HG02763 (cell line): ENCODE measurements around the gene NKAIN4.

Source experiments
- ATAC-seq: cut with Tn5 transposase; IDR thresholded peaks from one replicate; pipeline ENCODE4 v1.9.1; 2021; ENCODE audit warnings: mild to moderate bottlenecking, moderate library complexity; ENCODE audit not compliant: unreplicated experiment

NKAIN4 gene

GRCh38 chr20:63254232-63254605, at the start of gene NKAIN4:
Gene NKAIN4, minus strand, starts transcription at chr20:63254463. Its CDS starts 13 bp downstream, at chr20:63254450.
- no peak for ATAC-seq

DNA sequence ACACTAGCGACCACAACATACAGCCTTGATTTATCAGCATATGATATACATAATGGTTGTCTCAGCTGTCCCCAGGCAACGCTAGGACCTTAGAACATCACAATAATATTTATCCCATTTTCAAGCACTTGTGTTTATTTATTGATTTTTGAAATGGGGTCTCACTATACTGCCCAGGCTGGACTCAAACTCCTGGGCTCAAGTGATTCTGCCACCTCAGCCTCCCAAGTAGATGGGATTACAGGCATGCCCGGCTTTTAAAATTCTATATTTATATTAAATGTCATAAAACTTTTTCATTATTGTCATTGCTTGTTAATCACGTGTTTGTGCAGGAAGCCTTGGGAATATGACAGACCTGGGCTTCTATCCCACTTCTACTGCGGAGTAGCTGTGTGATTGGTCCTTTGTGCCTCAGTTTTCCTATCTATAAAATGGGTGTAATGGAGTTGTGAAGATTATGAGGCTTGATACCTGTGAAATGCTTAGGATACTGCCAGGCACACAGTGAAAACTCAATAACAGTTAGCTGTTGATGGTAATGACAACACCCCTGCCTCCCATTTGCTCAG, 48.9 kb upstream of the NKAIN4 start:
- ATAC-seq: no peak

GRCh38 chr20:63301671-63302070, 47.4 kb upstream of the NKAIN4 start:
- ATAC-seq: no peak

- ATAC-seq: no peak
Measured at GRCh38 chr20:63298731-63299312, 44.6 kb upstream of the NKAIN4 start.

GRCh38 chr20:63297796-63298572, 43.7 kb upstream of the NKAIN4 start:
- no peak for ATAC-seq

GRCh38 chr20:63297371-63297781, 43.1 kb upstream of the NKAIN4 start:
- ATAC-seq: no peak

DNA sequence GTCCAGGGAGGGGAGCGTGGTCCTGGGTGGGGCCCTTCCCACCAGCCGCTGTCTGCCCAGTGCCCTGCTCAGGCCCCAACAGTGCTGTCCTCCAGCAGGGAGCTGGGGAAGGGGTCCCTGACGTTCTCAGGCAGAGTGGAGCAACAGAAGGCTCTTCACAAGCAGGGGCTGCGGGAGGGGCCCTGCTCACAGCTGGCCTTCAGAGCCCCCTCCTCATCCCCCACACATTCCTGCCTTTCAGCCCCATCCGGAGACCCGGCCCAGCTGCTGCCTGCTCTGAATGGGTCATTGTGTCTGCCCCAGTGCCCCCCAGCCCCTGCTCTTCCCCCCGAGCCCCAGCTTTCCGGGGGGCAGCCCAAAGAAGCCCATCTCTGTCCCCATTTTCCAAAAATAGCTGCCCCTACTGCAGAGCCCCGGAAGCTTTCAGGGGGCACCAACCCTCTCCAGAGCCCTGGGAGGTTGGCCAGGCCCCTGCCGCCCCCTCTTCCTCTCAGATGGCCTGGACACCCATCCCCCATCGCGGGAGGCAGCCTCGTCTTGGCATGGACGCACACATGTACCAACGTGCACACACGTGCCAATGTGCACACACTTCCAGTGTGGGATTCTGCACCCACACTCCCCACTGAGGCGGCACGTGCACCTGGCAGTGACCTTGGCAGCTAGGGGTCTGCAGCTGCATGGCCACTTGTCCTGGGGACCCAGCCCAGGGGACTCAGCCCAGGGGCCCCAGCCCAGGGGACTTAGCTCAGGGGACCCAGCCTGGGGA, 42.5 kb upstream of the NKAIN4 start:
- ATAC-seq: no peak

GRCh38 chr20:63295846-63296245, 41.6 kb upstream of the NKAIN4 start:
- no peak for ATAC-seq

- ATAC-seq: no peak
Measured at GRCh38 chr20:63295422-63295821, 41.2 kb upstream of the NKAIN4 start.

DNA sequence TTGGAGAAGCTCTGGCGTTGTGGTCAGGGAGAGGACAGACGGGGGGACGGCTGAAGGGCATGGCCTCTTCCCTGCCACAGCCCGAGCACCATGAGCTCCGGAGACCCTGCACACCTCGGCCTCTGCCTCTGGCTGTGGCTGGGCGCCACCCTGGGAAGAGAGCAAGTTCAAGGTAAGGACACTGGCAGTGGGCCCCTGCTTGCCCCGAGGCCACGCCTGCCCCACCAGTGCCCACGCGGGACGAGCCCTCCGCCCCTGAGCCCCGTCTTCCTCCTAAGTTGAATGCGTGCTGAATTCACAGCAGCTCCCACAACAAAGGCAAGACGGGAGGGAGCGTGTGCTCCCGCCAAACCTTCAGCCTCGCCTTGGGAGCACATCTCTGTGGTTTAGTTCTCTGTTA, 40.8 kb upstream of the NKAIN4 start:
- ATAC-seq: no peak

GRCh38 chr20:63294536-63294900, 40.3 kb upstream of the NKAIN4 start:
- ATAC-seq: no peak

DNA sequence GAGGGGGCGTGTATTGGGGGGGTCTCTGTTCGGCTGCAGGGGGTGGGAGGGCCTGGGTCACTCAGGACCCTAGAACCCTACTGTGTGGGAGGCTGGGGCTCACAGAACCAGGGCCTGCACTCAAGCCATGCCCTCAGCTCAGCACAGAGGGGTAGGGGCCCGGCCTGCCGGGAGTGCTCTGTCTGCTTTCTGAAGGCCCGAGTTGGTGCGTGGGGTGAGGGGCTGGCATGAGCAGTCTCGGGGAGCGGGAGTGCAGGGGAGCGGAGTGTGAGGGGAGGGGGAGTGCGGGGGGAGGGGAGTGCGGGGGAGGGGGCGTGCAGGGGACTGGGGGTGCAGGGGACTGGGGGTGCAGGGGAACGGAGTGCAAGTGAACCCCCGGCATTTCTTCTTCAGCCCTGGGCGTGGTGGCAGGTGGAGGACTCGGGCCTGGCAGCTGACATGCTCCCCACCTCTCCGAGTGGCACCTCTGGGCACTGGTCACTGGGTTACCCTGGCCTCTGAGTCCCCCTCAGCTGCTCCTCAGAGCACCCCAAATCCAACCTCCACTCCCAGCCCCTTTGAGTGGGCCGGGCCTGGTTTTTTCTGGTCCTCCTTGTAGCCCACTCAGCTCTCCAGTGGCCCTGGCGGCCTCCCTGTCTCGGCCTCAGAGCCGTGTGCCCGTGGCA, 39.7 kb upstream of the NKAIN4 start:
- no peak for ATAC-seq

DNA sequence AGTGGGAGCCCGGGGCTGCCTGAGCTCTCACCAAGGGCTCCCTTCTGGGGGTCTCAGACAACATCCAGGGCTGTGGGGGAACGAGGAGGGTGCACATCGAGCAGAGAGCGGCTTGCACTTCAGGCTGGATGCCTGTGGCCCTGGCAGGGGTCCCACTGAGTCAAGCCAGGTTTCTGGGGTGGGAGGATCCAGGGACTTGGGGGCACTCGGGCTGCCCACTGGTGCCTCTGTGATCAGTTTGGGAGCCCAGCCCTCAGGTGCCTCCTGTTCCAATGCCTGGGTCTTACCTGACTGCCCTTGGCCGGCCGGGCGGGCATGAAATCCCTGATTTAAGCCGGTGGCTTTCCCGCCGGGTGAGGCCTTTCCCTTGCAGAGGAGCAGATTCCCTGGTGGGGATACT, 39.2 kb upstream of the NKAIN4 start:
- no peak for ATAC-seq

GRCh38 chr20:63292904-63293303, 38.6 kb upstream of the NKAIN4 start, which contains the start of gene COL20A1:
Gene COL20A1, plus strand, starts transcription at chr20:63293186. Its CDS starts 1,922 bp downstream, at chr20:63295108.
- ATAC-seq: no peak

GRCh38 chr20:63292292-63292701, 38.0 kb upstream of the NKAIN4 start:
- no peak for ATAC-seq

- ATAC-seq: no peak
Measured at GRCh38 chr20:63291811-63292210, 37.5 kb upstream of the NKAIN4 start.

DNA sequence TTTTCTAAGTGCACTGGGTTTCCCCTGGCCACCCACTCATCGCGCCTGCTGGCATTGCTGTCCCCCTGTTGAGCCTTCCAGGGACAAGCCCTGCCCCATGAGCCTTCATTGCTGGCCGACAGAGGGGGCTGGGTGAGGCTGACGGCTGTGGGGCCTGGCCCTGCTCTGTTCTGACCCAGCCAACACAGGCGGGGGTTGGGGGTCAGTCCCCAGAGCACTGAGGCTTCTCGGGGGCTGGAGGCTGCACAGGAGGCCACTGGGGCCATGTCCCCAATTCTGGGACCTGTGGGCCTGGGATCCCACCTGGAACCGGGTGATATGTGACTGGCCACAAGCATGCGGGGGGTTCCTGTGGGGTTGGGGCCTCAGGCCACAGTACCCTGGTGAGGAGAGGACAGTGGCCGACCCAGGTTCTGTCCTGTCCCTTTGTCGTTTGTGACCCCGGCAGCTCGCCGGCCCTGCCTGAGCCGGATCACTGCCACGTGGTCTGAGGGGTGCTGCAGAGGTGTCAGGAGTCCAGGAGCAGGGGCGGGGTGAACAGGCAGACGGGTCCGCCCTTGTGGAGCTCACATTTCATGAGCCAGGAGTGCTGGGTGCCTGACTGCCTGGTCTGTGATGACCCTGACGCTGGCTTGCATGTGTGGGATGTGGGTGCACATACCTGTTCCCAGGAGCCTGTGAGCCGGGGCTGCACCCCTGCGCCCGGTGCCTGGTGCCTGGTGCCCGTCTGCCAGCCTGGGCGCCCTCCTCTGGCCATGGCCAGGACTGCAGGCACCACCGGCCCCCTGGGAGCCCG, 36.6 kb upstream of the NKAIN4 start:
- no peak for ATAC-seq

DNA sequence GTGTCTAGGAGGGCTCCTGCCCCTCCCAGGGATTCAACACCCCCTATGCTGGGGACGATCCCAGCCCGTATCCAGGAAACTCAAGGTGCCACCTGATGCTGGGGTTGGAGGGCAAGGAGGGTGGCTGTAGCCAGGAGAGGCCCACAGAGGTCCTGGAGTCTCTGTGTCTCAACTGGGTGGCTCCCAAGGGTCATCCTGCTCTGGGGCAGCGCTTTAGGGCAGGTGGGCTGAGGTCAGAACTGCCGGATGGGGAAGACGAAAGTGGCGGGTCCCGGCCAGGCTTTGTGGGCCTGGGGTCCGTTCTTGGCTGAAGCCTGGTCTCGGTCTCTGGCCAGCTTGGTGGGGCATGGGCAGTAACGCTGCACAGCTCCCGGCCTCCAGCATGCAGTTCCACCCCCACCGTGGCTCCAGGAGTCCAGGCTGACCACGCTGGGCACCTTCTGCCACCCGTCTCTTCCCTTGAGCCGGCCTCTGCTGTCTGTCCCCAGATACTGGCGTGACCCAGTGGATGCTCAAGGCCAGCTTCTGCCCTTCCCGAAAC, 35.9 kb upstream of the NKAIN4 start:
- ATAC-seq: no peak

DNA sequence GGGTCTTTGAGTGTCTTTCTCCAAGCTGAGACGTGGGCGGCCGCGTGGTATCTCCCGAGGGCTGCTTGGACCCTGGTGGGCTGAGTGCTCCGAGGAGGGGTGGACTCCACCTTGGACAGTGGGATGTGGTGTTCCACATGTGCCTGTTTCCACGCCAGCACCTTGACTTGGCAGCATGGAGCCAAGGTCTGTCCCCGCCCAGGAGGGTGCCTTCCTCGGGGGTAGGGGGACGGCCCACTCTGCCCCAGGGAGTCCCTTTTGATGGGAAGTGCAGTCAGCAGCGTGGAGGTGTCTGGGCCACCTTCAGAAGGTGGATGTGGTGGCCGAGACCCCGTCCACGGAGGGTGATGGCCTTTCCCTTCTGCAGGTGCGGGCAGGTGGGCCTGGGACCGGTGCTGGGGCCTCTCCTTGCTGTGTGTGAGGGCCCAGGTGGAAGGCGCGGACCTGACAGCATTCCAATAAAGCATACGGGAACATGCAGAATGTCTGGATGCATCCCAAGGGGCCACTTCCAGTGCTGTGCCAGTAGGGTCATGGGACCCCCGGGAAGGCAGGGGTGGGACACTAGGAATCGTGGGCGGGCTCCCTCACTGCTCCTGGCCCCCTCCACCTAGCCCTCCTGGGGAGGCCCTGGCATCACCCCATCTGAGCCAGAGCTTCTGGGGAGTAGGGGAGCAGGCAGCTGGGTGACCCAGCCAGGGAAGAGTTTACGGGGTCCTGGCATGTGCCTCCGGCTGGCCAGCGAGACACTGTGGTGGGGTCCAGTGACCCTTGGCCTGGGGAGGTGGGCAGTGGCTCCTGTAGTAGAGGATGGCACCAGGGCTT, 35.3 kb upstream of the NKAIN4 start:
- ATAC-seq: no peak
